NCI-H1417 (cell line): ENCODE data around the gene AGFG2.
"Not testable (repeated sequence)": the region's sequence is repeated elsewhere in the genome, so short reads cannot be mapped to it uniquely, and the experiment has no call there.

Source experiments
- DNase-seq, 3 experiments: peaks; one replicate each; lab custom pipeline; 2025; lab: John Stamatoyannopoulos, UW

AGFG2 gene

DNA sequence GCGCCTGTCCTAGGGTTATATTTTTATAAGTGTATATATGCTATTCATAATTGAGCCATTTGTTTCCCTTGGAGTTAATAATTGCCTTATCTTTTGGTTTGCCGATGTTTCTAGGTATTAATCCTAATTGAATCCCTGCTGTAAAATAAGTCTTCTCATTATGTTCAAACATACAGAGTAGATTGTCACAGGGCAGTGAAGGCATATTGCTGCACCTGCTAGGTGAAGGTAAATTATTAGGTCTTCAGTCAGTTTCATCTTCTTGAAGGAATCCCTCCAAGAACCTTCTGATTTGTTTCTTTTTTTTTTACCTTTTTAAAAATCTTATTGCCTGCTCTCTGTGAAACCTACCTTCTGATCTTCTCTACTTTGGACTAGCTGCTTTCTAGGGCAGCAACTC lies 17.9 kb upstream of the AGFG2 start:
- DNase-seq, result no peak

DNA sequence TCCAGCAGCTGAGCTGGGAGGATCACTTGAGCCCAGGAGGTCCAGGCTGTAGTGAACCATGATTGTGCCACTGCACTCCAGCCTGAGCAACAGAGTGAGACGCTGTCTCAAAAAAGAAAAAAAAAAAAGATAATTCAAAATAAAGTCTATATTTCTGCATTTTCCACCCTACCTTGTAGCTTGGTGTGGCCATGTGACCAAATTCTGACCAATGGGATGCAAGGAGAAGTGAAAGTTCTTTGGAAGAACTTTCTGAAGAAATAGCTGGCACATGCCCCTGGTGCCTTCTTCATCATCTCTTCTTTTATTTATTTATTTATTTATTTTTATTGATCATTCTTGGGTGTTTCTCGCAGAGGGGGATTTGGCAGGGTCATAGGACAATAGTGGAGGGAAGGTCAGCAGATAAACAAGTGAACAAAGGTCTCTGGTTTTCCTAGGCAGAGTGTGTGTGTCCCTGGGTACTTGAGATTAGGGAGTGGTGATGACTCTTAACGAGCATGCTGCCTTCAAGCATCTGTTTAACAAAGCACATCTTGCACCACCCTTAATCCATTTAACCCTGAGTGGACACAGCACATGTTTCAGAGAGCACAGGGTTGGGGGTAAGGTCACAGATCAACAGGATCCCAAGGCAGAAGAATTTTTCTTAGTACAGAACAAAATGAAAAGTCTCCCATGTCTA lies 17.0 kb upstream of the AGFG2 start:
- DNase-seq, result not testable (repeated sequence)

GRCh38 chr7:100523192-100523591 lies 15.8 kb upstream of the AGFG2 start:
- not testable (repeated sequence) for DNase-seq

DNA sequence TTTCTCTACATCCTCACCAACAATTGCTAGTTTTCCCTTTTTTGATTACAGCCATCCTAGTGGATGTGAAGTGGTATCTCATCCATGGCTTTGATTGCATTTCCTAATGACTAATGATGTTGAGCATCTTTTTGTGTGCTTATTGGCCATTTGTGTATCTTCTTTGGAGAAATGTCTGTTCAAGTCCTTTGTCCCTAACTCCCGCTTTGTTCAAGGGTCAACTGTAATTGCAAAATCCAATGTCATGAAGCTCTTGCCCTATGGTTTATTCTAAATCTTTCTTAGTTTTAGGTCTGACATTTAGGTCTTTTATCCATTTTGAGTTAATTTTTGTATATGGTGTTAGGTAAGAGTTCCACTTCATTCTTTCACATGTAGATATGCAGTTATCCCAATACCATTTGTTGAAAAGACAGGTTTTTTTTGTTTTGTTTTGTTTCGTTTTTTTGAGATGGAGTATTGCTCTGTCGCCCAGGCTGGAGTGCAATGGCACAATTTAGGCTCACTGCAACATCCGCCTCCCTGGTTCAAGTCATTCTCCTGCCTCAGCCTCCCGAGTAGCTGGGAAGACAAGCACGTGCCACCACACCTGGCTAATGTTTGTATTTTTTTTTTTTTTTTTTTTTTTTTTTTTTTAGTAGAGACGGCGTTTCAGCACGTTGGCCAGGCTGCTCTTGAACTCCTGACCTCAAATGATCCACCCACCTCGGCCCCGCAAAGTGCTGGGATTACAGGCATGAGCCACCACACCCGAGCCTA lies 10.7 kb upstream of the AGFG2 start:
- not testable (repeated sequence) for DNase-seq

GRCh38 chr7:100532165-100533022 lies 6.6 kb upstream of the AGFG2 start:
- DNase-seq, result no peak

DNA sequence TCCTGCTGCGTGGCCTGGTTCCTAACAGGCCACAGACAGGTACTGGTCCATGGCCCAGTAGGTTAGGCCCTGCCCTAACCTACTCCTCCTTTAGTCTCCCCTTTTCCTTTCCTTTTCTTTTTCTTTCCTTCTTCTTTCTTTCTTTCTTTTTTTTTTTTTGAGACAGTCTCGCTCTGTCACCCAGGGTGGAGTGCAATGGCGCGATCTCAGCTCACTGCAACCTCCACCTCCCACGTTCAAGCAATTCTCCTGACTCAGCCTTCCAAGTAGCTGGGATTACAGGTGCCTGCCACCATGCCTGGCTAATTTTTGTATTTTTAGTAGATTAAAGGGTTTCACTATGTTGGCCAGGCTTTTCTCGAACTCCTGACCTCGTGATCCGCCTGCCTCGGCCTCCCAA lies 3.0 kb upstream of the AGFG2 start:
- DNase-seq, result not testable (repeated sequence)

DNA sequence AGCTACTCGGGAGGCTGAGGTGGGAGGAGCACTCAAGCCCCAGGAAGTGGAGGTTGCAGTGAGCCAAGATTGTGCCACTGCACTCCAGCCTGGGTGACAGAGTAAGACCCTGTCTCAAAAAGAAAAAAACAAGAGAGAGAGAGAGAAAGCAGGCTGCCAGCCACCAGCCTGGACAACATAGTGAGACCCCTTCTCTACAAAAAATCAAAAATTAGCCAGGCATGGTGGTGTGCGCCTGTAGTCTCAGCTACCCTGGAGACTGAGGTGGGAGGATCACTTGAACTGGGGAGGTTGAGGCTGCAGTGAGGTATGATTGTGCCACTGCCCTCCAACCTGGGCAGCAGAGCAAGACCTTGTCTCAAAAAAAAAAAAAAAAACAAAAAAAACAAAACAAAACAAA lies 2.3 kb upstream of the AGFG2 start:
- not testable (repeated sequence) for DNase-seq

DNA sequence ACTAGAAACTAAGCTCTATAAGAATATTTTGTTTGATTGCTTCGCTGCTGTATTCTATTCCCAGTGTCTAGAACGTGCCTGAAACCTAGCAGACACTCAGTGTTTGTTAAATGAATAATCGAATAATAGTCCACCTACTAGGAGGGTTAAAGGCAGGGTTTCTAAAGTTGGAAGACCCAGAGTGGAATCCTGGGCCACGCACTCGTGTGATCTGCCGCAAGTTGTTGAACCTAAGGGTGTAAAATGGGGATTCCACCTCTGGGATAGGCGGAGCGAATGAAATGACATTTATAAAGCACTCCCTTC lies 702 bp upstream of the AGFG2 start:
- no peak for DNase-seq

- DNase-seq, result peak in 2 of 3 experiments; percentile 42 to 58
Measured at GRCh38 chr7:100539436-100540006, 518 bp downstream of the AGFG2 start.

DNA sequence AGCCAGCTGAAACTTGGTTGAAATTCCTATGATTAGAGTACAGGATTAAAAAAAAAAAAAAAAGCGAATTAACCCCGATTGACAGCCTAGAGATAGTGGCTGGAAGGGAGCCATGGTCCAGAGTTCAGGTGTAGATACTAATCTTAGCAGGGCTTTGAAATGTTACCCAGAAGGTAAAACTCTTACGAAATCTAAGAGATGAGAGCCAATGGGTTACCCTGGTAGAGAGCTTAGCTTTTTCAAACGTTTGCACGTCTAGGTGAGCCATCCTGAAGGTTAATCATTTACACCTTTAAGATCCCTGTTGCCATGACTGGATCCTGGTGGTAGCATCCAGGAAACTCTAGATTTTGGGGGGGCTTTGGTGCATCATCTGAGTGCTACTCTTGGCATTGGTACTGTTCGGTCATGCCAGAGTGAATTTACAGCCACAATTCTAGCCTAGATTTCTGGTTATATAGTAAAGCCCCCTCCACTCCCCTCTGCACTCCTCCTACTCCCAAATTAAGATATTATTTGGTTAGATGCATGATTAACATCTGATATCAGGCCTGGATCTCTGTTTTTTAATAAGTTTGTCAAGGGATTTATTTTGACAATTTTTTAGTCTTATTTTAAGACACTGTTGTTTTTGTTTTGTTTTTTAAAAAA lies 1.2 kb downstream of the AGFG2 start:
- no peak for DNase-seq

DNA sequence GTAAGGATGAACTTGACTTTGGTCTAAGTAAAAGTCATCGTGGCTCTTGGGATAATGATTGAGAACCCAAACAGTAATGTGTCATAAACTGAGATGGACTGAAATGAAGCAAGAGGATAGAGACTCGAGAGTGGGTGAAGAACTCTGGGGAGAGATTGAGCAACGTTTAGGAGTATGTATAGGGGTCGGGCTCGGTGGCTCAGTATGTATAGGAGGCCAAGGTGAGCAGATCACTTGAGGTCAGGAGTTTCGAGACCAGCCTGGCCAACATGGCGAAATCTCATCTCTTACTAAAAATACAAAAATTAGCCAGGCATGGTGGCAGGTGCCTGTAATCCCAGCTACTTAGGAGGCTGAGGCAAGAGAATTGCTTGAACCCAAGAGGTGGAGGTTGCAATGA lies 2.3 kb downstream of the AGFG2 start:
- not testable (repeated sequence) for DNase-seq

GRCh38 chr7:100543586-100543985 lies 4.6 kb downstream of the AGFG2 start:
- no peak for DNase-seq

DNA sequence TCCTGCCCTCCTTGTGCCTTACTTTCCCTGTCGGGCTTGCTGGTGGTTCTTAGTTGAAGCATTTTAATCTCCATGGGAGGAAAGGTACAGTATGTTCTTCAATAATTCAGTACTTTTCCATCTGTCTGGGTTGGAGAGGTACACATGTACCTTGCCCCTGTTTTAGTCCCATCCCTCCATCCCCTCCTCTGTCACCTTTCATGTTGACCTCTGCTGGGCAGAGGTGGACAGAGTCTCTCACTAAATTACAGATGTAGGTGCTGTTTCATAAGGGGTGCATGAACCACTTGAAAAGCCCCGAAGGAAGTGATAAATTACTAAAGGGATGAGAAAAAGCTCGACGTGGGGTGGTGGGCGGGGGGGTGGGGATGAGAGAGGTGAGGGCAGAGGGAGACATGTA lies 5.4 kb downstream of the AGFG2 start:
- no peak for DNase-seq

DNA sequence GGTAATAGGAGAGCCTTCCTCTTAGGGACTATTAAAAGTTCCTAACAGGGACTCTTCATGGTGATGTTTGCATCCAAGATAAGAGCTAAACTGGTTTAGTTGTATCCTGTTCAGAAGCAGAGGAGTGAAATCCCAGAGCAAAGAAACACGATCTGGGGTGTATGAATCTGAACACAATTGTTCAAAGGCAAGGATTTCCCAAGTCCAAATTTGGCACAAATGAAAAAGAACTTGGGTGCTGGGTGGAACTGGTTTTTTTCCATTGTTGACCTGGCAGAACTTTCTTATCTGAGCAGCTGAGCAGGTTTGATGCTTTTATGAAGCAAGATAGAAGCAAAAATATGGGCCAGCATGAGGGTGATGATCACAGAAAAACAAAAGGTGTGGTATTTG lies 6.0 kb downstream of the AGFG2 start:
- no peak for DNase-seq

DNA sequence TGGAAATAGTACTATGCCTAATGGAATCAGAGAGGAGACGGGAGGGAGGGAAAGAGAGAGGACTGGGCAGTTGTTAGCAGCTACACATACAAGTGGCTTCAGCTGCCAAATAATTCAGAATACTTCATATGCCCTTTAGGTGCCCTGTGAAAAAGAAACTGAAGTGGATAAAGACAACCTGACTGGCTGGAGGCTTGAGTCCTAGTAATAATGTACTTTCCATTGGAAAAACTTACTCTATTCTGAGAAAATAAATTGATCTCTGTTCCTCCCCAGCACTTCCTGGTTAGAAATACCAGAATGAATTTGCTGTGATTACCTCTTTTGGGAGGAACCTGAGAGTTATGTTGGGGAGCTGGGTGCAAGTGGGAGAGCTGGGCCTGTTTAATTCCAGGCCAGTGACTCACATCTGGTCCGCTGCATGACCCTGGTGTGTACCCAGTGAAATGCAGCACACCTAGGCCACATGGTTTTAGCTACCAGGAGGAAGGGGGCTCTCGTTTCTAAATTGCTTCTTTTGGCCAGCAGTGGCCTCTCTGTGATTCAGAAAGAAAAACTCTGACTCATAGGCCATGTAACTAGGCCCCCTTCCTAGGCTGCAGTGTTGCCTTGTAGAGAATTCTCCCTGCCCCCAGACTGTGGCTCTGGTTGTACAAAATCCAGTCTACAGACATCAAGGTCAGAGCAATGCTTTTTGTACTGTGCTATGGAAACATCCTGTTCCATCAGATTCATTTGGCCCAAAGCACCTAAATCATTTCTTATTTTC lies 6.5 kb downstream of the AGFG2 start:
- peak in 2 of 3 experiments; percentile 34 to 62 for DNase-seq

DNA sequence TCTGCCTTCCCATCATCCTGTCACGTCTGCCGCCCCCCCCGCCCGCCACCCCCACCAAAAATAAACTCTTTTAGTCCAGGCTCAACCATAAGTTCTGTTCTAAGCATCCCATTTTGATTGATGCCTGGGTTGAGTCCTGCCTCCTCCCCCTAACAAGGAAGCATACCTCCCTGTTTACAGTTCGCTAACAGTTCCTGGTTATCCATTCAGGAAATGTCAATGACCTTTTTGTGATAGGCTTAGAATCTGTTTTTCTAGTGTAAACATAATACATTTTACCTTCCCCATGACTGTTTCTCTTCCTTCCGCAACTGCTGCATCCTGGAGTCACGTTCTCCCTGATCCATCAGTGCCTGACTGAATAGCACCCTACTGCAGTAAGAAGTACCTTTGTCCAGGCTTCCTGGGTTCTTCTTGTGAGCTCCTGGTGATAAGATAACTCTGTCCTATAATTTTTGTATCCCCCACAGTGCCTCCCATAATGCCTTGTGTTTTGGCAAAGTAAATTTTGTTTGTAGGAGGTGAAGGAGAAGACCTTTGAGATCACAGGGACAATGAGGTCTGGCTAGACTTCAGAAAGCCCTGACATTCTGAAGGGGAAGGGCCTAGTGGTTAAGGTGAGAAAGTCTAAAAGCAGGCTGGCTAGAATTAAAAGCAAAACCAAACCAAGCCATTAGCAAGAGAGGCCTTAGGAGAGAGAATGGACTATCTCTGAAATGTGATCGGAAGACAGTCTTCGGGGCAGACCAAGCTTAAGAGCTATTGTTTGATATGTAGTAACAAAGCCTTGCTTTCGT lies 7.3 kb downstream of the AGFG2 start:
- DNase-seq, result peak in 2 of 3 experiments; percentile 72 to 85

GRCh38 chr7:100546926-100547800 lies 8.2 kb downstream of the AGFG2 start:
- DNase-seq, result peak in 2 of 3 experiments; percentile 79 to 92

DNA sequence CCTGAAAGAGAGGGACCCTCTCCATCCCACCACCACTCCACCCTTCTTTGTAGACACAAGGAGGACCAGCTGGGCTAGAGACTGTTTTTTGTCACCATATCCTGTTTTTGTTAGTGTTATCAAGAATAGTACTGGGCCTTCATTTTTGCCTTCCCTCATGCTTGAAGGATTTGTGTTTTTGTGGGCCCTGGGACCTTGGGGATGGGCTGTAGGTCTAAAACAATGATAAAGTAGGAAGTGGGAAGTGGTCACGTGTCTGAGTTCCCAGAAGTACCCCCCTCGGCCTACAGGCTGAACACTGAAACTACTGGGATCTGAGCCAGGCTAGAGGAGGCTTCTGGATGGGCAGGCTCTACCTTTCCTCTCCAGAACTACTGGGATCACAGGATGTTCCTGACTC lies 8.9 kb downstream of the AGFG2 start:
- DNase-seq, result peak in 1 of 3 experiments; percentile 41

DNA sequence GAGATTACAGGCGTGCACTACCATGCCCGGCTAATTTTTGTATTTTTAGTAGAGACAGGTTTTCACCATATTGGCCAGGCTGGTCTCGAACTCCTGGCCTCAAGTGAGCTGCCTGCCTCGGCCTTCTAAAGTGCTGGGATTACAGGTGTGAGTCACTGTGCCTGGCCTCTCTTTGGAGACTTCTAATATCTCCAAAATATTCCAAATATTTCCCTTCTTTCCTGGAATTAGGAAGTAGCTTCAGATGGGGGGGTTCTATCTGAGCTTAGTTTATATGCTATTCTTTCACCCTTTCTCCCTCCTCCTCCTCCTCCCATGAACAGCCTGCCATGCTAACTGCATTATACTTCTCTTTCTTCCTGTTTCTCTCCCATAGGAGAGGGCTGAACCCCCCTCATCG lies 9.4 kb downstream of the AGFG2 start:
- DNase-seq, result not testable (repeated sequence)
